Loucy (cell line): ENCODE measurements around the gene C1QL3.

Source experiments
- H2AFZ ChIP-seq: fragments of 200-600 bp; sonication (generic); 2 replicates; pipeline ENCODE4 v1.6.0; 2016; ENCODE audit warnings: antibody characterized with exemption, mild to moderate bottlenecking, low read length, moderate library complexity
- H3F3A ChIP-seq: fragments of 200-600 bp; 2 replicates; pipeline ENCODE4 v1.6.0; 2016; ENCODE audit warnings: antibody characterized with exemption, low read depth, mild to moderate bottlenecking
- H3K27me3 ChIP-seq: fragments of 200-600 bp; sonication (generic); 2 replicates; pipeline ENCODE4 v1.6.1; 2014; ENCODE audit warnings: low read length, mild to moderate bottlenecking; ENCODE audit not compliant: insufficient read depth, poor library complexity, severe bottlenecking
- H3K36me3 ChIP-seq: fragments of 200-600 bp; sonication (generic); 2 replicates; pipeline ENCODE4 v1.6.1; 2016; ENCODE audit warnings: low read length; ENCODE audit not compliant: insufficient read depth
- H3K4me1 ChIP-seq: fragments of 200-600 bp; sonication (generic); 2 replicates; pipeline ENCODE4 v1.5.1; 2014; ENCODE audit warnings: low read length, mild to moderate bottlenecking; ENCODE audit not compliant: insufficient read depth, poor library complexity, severe bottlenecking
- H3K4me2 ChIP-seq: fragments of 200-600 bp; sonication (generic); 2 replicates; pipeline ENCODE4 v1.6.0; 2014; ENCODE audit warnings: antibody characterized with exemption, low read length, low read depth, mild to moderate bottlenecking; ENCODE audit not compliant: poor library complexity, severe bottlenecking
- H3K4me3 ChIP-seq: fragments of 200-600 bp; sonication (generic); 2 replicates; pipeline ENCODE4 v1.5.1; 2014; ENCODE audit warnings: low read length, mild to moderate bottlenecking, mixed read lengths; ENCODE audit not compliant: poor library complexity, severe bottlenecking
- H3K79me2 ChIP-seq: fragments of 200-600 bp; sonication (generic); 2 replicates; pipeline ENCODE4 v1.6.1; 2014; ENCODE audit warnings: low read length; ENCODE audit not compliant: insufficient read depth
- H3K9ac ChIP-seq: fragments of 200-600 bp; sonication (generic); 2 replicates; pipeline ENCODE4 v1.6.0; 2014; ENCODE audit warnings: mild to moderate bottlenecking, low read depth, low read length, moderate library complexity; ENCODE audit not compliant: poor library complexity, severe bottlenecking
- H3K9me2 ChIP-seq: fragments of 200-600 bp; sonication (generic); replicated peaks from 2 replicates; pipeline ENCODE4 v1.6.1; 2016; ENCODE audit warnings: low read depth, low read length, mixed read lengths
- H3K9me3 ChIP-seq: fragments of 200-600 bp; sonication (generic); 2 replicates; pipeline ENCODE4 v1.6.1; 2014; ENCODE audit warnings: mild to moderate bottlenecking, antibody characterized with exemption, low read length, low read depth; ENCODE audit not compliant: insufficient read depth
- H4K20me1 ChIP-seq: fragments of 200-600 bp; sonication (generic); 2 replicates; pipeline ENCODE4 v1.6.0; 2014; ENCODE audit warnings: antibody characterized with exemption, low read length, mild to moderate bottlenecking; ENCODE audit not compliant: insufficient read depth, poor library complexity, severe bottlenecking
- EZH2phosphoT487 ChIP-seq: fragments of 200-600 bp; IDR thresholded peaks from 2 replicates; pipeline ENCODE4 v1.6.1; 2018; ENCODE audit warnings: antibody characterized with exemption, mild to moderate bottlenecking, moderate library complexity, borderline replicate concordance
- TF ChIP-seq, protein P1 (sequence below): fragments of 200-600 bp; sonication (generic); conservative IDR thresholded peaks from 2 replicates; pipeline ENCODE4 v1.5.1; 2014; ENCODE audit warnings: mild to moderate bottlenecking, antibody characterized with exemption, low read length

The C1QL3 gene

DNA sequence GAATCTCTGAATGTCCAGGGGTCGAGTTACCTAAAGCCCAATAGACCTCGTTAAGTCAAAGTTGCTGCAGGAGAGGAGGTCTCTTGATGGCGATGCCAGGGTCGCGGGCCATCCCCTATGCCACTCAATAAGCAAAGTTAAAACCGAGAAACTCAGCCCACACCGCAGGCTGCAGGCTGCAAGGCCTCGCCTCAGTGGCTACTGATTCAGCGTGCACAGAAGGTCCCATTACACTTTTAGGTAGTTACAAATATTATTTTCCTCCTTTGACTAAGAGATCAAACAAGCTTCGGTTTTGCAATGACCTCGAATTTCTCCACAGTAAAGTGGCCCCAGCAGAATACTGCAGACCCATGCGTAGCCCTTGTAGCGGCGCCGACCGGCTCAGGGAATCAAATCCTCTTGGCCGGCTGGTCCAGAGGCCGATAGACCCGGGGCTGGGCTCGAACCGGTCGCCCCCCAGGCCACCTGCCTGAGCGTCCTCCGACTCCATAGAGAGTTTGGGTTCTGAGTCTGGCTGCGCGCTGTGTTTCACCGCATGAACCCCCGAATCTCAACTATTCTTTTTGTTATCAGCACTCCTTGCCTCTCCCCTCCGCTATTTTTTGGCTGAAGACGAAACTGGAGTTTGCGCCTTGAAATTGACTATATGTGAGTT lies 2.3 kb downstream of the C1QL3 start:
- TF ChIP-seq, protein P1, sequence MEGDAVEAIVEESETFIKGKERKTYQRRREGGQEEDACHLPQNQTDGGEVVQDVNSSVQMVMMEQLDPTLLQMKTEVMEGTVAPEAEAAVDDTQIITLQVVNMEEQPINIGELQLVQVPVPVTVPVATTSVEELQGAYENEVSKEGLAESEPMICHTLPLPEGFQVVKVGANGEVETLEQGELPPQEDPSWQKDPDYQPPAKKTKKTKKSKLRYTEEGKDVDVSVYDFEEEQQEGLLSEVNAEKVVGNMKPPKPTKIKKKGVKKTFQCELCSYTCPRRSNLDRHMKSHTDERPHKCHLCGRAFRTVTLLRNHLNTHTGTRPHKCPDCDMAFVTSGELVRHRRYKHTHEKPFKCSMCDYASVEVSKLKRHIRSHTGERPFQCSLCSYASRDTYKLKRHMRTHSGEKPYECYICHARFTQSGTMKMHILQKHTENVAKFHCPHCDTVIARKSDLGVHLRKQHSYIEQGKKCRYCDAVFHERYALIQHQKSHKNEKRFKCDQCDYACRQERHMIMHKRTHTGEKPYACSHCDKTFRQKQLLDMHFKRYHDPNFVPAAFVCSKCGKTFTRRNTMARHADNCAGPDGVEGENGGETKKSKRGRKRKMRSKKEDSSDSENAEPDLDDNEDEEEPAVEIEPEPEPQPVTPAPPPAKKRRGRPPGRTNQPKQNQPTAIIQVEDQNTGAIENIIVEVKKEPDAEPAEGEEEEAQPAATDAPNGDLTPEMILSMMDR: no peak
- no peak for TF ChIP-seq EZH2phosphoT487
- Histone ChIP-seq H3F3A (no peaks in the 10 kb centered on the region), H3K4me2 (no peak overlapping the region), H2AFZ (no peak overlapping the region), H3K9ac (no peak overlapping the region), H3K79me2 (no peaks in the 10 kb centered on the region), H3K9me2 (no peaks in the 10 kb centered on the region), H3K36me3 (no peaks in the 10 kb centered on the region), H3K4me3 (no peak overlapping the region), H3K4me1 (no peaks in the 10 kb centered on the region), H3K27me3 (no peaks in the 10 kb centered on the region), H3K9me3 (no peaks in the 10 kb centered on the region), H4K20me1 (no peaks in the 10 kb centered on the region)

DNA sequence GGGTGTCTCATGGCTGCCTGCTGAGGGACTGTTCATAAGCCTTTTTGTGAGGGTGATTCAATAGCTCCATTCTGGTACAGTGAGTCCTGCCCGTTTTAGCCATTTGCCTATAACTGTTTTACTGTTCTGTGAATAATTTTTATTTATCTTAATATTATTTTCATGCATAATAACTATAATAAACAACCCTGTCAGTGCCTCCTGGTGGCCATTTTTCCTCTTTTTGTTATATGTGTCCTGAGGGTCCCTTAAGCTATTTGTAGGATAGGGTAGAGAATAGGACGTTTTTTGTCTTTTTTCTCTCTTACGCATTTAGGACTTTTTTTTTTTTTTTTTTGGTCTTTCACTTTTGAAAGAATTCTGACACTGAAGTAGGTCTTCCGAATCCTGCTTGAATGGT lies 2.9 kb downstream of the C1QL3 start:
- no peaks in the 10 kb centered on the region for H3K9me3 ChIP-seq
- H3K4me1 ChIP-seq: no peaks in the 10 kb centered on the region
- H3K4me2 ChIP-seq: no peak overlapping the region
- H3K9ac ChIP-seq: no peak overlapping the region
- no peak overlapping the region for H2AFZ ChIP-seq
- no peaks in the 10 kb centered on the region for H3K36me3 ChIP-seq
- TF ChIP-seq EZH2phosphoT487: no peak
- TF ChIP-seq, protein P1: peak; percentile 48
- H3K79me2 ChIP-seq: no peaks in the 10 kb centered on the region
- no peaks in the 10 kb centered on the region for H4K20me1 ChIP-seq
- no peaks in the 10 kb centered on the region for H3K9me2 ChIP-seq
- no peaks in the 10 kb centered on the region for H3K27me3 ChIP-seq
- no peaks in the 10 kb centered on the region for H3F3A ChIP-seq
- no peak overlapping the region for H3K4me3 ChIP-seq

DNA sequence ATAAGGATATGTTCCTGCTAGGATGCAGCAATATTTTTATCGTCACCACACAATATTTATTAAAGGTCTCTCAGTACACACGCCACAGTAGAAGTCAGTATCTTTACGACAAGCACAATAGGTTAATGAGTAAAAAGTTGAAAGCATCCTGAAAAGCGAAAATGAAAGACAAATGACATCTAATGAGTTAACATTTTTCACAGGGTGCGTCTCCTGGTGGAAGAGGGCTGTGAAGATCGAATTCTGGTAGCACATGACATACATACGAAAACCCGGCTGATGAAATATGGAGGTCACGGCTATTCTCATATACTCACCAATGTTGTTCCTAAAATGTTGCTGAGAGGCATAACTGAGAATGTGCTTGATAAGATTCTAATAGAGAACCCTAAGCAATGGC lies 10.8 kb downstream of the C1QL3 start:
- peaks cover 1% of the 10 kb centered on the region for H3K4me1 ChIP-seq
- no peaks in the 10 kb centered on the region for H4K20me1 ChIP-seq
- no peaks in the 10 kb centered on the region for H3K9me2 ChIP-seq
- H3F3A ChIP-seq: no peaks in the 10 kb centered on the region
- TF ChIP-seq, protein P1: no peak
- TF ChIP-seq EZH2phosphoT487: no peak
- no peaks in the 10 kb centered on the region for H3K79me2 ChIP-seq
- H3K9me3 ChIP-seq: no peaks in the 10 kb centered on the region
- peaks cover 2% of the 10 kb centered on the region; the same call in 1 of the 2 replicates for H3K36me3 ChIP-seq
- no peak overlapping the region for H3K4me2 ChIP-seq
- H3K9ac ChIP-seq: no peak overlapping the region
- H3K4me3 ChIP-seq: no peak overlapping the region
- H3K27me3 ChIP-seq: no peaks in the 10 kb centered on the region
- no peak overlapping the region for H2AFZ ChIP-seq
